ENCODE results near the gene PROSER2. TPM values are rescaled to one million over a fixed set of nuclear protein-coding genes. Genes with fewer than 3 reads are reported as not detected.

The PROSER2 gene
- total RNA-seq, 2 donors from 2014 or later = 24.7 to 39.9 TPM

DNA sequence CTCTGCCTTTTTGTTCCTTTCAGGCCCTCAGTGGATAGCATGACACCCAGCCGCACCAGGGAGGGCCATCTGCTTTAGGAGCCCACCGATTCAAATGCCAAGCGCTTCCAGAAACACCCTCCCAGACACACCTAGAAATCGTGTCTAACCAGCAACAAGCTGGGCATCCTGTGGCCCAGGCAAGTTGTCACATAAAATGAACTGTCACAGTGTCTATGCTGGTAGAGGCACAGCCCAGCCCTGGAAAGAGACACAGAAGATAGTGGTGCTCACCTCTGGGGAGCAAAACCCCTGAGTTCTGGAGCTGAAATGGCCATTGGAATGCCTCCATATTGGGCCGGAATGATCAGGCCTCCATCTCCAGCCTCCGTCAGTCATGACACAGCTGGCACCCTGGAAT lies 42.0 kb upstream of the PROSER2 start:
- no peak overlapping the region for H3K27ac ChIP-seq
- H3K36me3 ChIP-seq = no peaks in the 10 kb centered on the region
- H3K4me3 ChIP-seq = no peak overlapping the region
- no peak for DNase-seq (ENCODE audit: low spot score)
- no peaks in the 10 kb centered on the region for H3K9me3 ChIP-seq
- 89% methylated on average over 6 of the region's 6 CpGs for WGBS
- H3K27me3 ChIP-seq (replicated peaks; ENCODE audit: insufficient read depth) = no peaks in the 10 kb centered on the region
- H3K4me1 ChIP-seq (replicated peaks) = no peaks in the 10 kb centered on the region
- no peak for TF ChIP-seq POLR2AphosphoS5 (IDR thresholded peaks at IDR 0.05)
- TF ChIP-seq POLR2A (IDR thresholded peaks at IDR 0.05) = no peak
- TF ChIP-seq, protein P1, sequence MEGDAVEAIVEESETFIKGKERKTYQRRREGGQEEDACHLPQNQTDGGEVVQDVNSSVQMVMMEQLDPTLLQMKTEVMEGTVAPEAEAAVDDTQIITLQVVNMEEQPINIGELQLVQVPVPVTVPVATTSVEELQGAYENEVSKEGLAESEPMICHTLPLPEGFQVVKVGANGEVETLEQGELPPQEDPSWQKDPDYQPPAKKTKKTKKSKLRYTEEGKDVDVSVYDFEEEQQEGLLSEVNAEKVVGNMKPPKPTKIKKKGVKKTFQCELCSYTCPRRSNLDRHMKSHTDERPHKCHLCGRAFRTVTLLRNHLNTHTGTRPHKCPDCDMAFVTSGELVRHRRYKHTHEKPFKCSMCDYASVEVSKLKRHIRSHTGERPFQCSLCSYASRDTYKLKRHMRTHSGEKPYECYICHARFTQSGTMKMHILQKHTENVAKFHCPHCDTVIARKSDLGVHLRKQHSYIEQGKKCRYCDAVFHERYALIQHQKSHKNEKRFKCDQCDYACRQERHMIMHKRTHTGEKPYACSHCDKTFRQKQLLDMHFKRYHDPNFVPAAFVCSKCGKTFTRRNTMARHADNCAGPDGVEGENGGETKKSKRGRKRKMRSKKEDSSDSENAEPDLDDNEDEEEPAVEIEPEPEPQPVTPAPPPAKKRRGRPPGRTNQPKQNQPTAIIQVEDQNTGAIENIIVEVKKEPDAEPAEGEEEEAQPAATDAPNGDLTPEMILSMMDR (IDR thresholded peaks at IDR 0.05) = no peak
- intact Hi-C loops (cut with DNase I) = loop anchor here (5.0 kb wide), 1 partner anchor 206 kb away; no protein-coding TSS in a partner anchor

DNA sequence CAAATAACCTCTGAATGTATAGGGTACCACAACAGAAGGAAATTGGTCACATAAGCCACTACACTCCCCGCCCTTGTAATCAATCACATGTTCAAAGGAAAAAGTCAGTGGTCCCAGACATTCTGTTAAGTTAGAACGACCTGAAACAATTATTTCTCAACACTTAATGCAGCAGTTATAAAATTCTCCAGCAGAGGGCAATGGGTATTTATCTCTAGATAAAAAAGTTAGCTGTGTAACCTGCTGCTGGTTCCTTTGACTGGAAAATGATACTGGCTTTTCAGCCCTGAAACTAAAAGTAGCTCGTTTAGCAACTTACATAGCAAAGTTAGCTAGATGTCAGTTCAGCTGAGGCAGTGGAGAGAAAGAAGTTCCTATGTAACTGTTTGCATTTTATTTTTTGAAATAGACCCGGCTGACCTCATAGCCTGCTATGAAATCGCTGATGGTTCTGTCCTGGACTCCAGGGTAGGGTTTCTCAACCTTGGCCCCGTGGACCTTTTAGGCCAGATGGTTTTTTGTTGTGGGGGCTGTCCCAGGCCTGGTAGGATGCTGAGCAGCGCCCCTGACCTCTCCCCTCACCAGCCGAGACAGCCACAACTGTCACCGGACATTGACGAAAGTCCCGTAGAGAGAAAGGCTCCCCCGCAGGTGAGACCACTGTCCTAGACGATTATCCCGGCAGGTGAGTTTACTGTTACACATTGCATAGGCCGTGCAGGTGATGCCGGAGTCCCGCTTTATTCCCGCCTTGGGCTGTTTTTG lies 40.2 kb upstream of the PROSER2 start:
- Histone ChIP-seq H3K36me3 (no peaks in the 10 kb centered on the region), H3K9me3 (no peaks in the 10 kb centered on the region), H3K27me3 (replicated peaks; ENCODE audit: insufficient read depth) (no peaks in the 10 kb centered on the region), H3K4me1 (replicated peaks) (no peaks in the 10 kb centered on the region), H3K4me3 (no peak overlapping the region), H3K27ac (no peak overlapping the region)
- intact Hi-C loops (cut with DNase I) = loop anchor here (5.0 kb wide), 1 partner anchor 204 kb away; no protein-coding TSS in a partner anchor
- DNase-seq (ENCODE audit: low spot score) = peak; percentile 43
- WGBS = 70% methylated on average over 18 of the region's 18 CpGs
- TF ChIP-seq POLR2AphosphoS5 (IDR thresholded peaks at IDR 0.05) (peak; percentile 9), POLR2A (IDR thresholded peaks at IDR 0.05) (no peak)
- TF ChIP-seq, protein P1 (IDR thresholded peaks at IDR 0.05) = peak; percentile 58 to 87 (median 73)

DNA sequence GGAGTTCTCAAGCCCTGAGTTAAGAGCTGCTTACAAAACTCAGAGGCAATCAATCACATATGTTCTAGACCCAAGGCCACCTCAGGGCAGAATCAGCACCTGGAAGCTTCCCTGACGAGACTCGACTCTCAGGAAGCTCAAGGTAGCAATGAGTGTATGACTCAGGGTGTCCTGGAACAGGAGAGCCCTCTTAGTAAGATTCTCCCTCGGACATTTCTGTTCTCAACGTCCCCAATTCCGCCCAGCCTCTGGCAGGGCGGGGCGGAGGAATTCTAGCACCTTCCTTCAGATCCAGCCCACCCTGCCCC lies 39.6 kb upstream of the PROSER2 start:
- no peak for TF ChIP-seq POLR2AphosphoS5 (IDR thresholded peaks at IDR 0.05)
- TF ChIP-seq, protein P1 (IDR thresholded peaks at IDR 0.05) = no peak
- TF ChIP-seq POLR2A (IDR thresholded peaks at IDR 0.05) = no peak
- H3K4me1 ChIP-seq (replicated peaks) = no peaks in the 10 kb centered on the region
- H3K36me3 ChIP-seq = no peaks in the 10 kb centered on the region
- H3K27me3 ChIP-seq (replicated peaks; ENCODE audit: insufficient read depth) = no peaks in the 10 kb centered on the region
- DNase-seq (ENCODE audit: low spot score) = no peak
- H3K9me3 ChIP-seq = no peaks in the 10 kb centered on the region
- no peak overlapping the region for H3K4me3 ChIP-seq
- H3K27ac ChIP-seq = no peak overlapping the region
- WGBS = 87% methylated on average over 7 of the region's 7 CpGs
- intact Hi-C loops (cut with DNase I) = loop anchor here (5.0 kb wide), 1 partner anchor 204 kb away; no protein-coding TSS in a partner anchor

DNA sequence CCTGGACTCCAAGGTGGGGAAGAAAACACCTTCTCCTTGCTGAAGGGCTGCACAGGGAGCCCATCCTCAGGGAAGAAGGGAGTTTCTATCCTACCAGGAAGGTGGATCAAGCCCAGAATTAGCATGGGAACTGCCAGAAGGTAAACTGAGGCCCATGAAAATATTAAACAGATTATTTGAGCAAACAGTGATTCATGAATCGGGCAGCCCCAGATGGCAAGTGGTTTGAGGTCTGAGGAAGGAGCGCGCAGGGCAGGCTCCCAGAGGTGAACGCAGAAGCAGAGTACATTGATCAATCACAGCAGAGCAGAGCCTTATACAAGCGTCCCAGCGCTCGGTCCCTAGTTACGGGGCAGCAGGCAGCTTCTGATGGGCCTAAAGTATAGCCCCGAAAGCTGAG lies 35.8 kb upstream of the PROSER2 start:
- TF ChIP-seq POLR2AphosphoS5 (IDR thresholded peaks at IDR 0.05) (no peak), POLR2A (IDR thresholded peaks at IDR 0.05) (no peak)
- TF ChIP-seq, protein P1 (IDR thresholded peaks at IDR 0.05) = no peak
- no peaks in the 10 kb centered on the region for H3K36me3 ChIP-seq

DNA sequence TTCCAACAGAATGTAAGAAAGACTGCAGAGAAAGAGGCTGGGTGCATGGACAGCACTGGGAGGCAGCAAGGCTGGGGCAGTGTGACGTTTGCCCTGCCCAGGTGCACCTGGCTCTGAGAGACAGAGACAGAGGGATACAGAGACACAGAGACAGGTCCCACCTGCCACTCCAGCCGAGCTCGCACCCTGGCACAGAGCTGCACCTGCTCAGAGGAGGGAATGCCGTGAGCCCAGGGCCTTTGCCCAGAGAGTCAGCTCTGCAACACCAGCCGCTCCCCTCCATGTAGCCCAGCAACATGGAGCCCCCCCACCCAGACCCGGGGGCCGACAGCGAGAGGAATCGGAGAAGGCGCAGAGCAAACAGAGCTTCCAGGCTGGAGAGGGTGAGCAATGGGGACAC lies 35.3 kb upstream of the PROSER2 start:
- TF ChIP-seq, protein P1 (IDR thresholded peaks at IDR 0.05) = no peak
- no peak for TF ChIP-seq POLR2AphosphoS5 (IDR thresholded peaks at IDR 0.05)
- no peak for TF ChIP-seq POLR2A (IDR thresholded peaks at IDR 0.05)
- Histone ChIP-seq H3K27me3 (replicated peaks; ENCODE audit: insufficient read depth) (no peaks in the 10 kb centered on the region), H3K27ac (no peak overlapping the region), H3K4me3 (no peak overlapping the region), H3K4me1 (replicated peaks) (no peaks in the 10 kb centered on the region), H3K9me3 (no peaks in the 10 kb centered on the region), H3K36me3 (no peaks in the 10 kb centered on the region)
- WGBS = 58% methylated on average over 10 of the region's 10 CpGs
- intact Hi-C loops (cut with DNase I) = no loop called here
- no peak for DNase-seq (ENCODE audit: low spot score)

More for the DNA sequence above, 35.8 kb upstream of the PROSER2 start:
- Histone ChIP-seq H3K4me1 (replicated peaks) (no peaks in the 10 kb centered on the region), H3K4me3 (no peak overlapping the region), H3K27me3 (replicated peaks; ENCODE audit: insufficient read depth) (no peaks in the 10 kb centered on the region), H3K27ac (no peak overlapping the region), H3K9me3 (no peaks in the 10 kb centered on the region)
- intact Hi-C loops (cut with DNase I) = no loop called here
- WGBS = 91% methylated on average over 9 of the region's 9 CpGs
- no peak for DNase-seq (ENCODE audit: low spot score)
